ENCODE results near the gene HYAL4. TPM values are rescaled to one million over a fixed set of nuclear protein-coding genes. Genes with fewer than 3 reads are reported as not detected.

The HYAL4 gene
- polyA plus RNA-seq, 1 donor from 2014 or later = not detected

DNA sequence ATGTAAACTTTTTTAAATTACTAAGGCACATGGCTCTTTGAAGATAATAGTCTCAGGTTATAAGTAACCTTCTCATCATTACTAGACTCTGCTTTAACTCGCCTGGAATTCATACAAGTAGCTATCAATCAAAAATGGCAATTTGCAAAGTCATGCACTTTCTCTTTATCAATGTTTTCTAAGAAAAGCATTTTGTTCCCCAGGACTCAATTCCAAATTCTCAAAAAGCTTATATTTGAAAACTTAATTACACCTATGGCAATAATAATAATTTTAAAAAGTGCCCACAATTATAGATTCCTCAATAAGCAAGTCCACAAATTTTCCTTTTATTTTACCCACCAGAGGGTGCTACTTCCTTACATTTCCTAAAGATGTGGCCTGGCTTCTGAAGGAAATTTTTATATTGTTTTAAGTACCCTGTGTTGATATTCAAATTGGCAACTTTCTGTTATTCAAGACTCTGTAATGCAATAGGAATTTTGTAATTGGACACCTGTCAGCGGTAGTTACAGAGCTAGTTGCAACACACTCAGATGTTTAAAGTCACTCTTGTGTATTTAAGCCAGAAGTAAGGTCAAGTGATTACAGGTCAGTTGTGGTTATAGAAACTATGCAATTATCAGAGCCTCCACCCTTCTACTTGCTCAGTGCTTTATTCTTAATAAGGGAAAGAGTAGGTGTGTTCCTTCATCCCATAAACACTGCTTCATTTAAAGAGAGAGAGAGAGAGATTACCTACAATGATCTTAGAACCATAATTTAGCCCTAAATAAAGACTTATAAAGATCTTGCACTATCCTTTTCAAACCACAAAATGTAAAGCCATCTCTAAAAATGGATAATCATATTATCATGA, 47.1 kb upstream of the HYAL4 start:
- TF ChIP-seq EP300 (conservative IDR thresholded peaks at IDR 0.05; ENCODE audit: poor library complexity, severe bottlenecking) (no peak), MXI1 (conservative IDR thresholded peaks at IDR 0.05; ENCODE audit: poor library complexity, severe bottlenecking) (no peak), RAD21 (conservative IDR thresholded peaks at IDR 0.05) (peak; percentile 84), TAF1 (IDR thresholded peaks at IDR 0.05; ENCODE audit: low read depth) (no peak), EZH2 (IDR thresholded peaks at IDR 0.05; ENCODE audit: borderline replicate concordance, insufficient read depth, low read length, poor library complexity, severe bottlenecking) (no peak), POLR2AphosphoS5 (IDR thresholded peaks at IDR 0.05) (no peak), SMC3 (conservative IDR thresholded peaks at IDR 0.05; ENCODE audit: poor library complexity) (peak; percentile 88)
- TF ChIP-seq, protein P1, sequence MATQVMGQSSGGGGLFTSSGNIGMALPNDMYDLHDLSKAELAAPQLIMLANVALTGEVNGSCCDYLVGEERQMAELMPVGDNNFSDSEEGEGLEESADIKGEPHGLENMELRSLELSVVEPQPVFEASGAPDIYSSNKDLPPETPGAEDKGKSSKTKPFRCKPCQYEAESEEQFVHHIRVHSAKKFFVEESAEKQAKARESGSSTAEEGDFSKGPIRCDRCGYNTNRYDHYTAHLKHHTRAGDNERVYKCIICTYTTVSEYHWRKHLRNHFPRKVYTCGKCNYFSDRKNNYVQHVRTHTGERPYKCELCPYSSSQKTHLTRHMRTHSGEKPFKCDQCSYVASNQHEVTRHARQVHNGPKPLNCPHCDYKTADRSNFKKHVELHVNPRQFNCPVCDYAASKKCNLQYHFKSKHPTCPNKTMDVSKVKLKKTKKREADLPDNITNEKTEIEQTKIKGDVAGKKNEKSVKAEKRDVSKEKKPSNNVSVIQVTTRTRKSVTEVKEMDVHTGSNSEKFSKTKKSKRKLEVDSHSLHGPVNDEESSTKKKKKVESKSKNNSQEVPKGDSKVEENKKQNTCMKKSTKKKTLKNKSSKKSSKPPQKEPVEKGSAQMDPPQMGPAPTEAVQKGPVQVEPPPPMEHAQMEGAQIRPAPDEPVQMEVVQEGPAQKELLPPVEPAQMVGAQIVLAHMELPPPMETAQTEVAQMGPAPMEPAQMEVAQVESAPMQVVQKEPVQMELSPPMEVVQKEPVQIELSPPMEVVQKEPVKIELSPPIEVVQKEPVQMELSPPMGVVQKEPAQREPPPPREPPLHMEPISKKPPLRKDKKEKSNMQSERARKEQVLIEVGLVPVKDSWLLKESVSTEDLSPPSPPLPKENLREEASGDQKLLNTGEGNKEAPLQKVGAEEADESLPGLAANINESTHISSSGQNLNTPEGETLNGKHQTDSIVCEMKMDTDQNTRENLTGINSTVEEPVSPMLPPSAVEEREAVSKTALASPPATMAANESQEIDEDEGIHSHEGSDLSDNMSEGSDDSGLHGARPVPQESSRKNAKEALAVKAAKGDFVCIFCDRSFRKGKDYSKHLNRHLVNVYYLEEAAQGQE (IDR thresholded peaks at IDR 0.05; ENCODE audit: borderline replicate concordance) = no peak
- TF ChIP-seq, protein P2, sequence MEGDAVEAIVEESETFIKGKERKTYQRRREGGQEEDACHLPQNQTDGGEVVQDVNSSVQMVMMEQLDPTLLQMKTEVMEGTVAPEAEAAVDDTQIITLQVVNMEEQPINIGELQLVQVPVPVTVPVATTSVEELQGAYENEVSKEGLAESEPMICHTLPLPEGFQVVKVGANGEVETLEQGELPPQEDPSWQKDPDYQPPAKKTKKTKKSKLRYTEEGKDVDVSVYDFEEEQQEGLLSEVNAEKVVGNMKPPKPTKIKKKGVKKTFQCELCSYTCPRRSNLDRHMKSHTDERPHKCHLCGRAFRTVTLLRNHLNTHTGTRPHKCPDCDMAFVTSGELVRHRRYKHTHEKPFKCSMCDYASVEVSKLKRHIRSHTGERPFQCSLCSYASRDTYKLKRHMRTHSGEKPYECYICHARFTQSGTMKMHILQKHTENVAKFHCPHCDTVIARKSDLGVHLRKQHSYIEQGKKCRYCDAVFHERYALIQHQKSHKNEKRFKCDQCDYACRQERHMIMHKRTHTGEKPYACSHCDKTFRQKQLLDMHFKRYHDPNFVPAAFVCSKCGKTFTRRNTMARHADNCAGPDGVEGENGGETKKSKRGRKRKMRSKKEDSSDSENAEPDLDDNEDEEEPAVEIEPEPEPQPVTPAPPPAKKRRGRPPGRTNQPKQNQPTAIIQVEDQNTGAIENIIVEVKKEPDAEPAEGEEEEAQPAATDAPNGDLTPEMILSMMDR (IDR thresholded peaks at IDR 0.05; ENCODE audit: poor library complexity, severe bottlenecking) = peak; percentile 77
- no peaks in the 10 kb centered on the region for H3K79me2 ChIP-seq (replicated peaks; ENCODE audit: insufficient read depth, low read length)
- H2AFZ ChIP-seq (ENCODE audit: low read depth, low read length) = no peak overlapping the region
- no peaks in the 10 kb centered on the region for H3F3A ChIP-seq (ENCODE audit: insufficient read depth, low read length, poor library complexity, severe bottlenecking)
- H3K36me3 ChIP-seq (ENCODE audit: insufficient read depth, low read length) = no peaks in the 10 kb centered on the region
- no peak overlapping the region for H3K4me2 ChIP-seq (ENCODE audit: low read length)
- H3K27me3 ChIP-seq (ENCODE audit: insufficient read depth, low read depth, low read length) = no peaks in the 10 kb centered on the region
- H3K9me3 ChIP-seq (ENCODE audit: low read length) = no peaks in the 10 kb centered on the region
- H3K9ac ChIP-seq (ENCODE audit: low read length) = no peak overlapping the region
- no peak overlapping the region for H3K27ac ChIP-seq (ENCODE audit: low read length)
- no peak overlapping the region for H3K4me3 ChIP-seq (ENCODE audit: low read length)
- no peaks in the 10 kb centered on the region for H3K9me2 ChIP-seq (ENCODE audit: insufficient read depth, low read length)
- H4K20me1 ChIP-seq (ENCODE audit: insufficient read depth) = no peaks in the 10 kb centered on the region

DNA sequence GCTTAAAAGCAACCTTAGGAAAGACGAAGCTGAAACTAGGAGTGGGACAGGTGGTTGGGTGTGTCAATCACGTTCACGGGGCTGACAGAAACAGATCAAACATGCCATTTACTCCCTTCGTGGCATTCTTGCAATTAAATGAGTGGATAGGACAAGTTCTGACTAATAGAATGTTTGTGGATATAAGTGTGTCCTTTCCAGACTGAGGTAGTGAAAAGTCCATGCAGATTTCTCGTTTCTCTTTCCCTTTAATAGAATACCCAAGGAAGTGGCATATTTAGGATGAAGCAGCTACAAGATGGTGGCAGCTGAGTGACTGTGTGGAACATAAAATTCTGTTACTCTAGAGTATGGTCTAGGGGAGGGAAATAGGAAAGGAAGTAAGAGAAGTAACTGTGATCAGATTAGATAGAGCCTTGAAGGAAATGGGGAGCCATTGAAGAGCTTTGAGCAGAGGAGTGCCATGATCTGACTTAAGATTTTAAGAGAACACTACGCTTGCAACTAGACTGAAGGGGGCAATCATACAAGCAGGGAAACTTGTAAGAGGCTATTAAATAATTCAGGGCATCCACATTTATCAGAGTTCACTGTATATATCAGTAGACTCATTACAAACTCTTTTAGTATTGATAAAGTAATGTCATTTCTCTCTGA, 46.3 kb upstream of the HYAL4 start:
- TF ChIP-seq, protein P2 (IDR thresholded peaks at IDR 0.05; ENCODE audit: poor library complexity, severe bottlenecking) = no peak
- TF ChIP-seq EP300 (conservative IDR thresholded peaks at IDR 0.05; ENCODE audit: poor library complexity, severe bottlenecking) (no peak), MXI1 (conservative IDR thresholded peaks at IDR 0.05; ENCODE audit: poor library complexity, severe bottlenecking) (no peak), SMC3 (conservative IDR thresholded peaks at IDR 0.05; ENCODE audit: poor library complexity) (no peak)
- Histone ChIP-seq H3K79me2 (replicated peaks; ENCODE audit: insufficient read depth, low read length) (no peaks in the 10 kb centered on the region), H3F3A (ENCODE audit: insufficient read depth, low read length, poor library complexity, severe bottlenecking) (no peaks in the 10 kb centered on the region), H3K36me3 (ENCODE audit: insufficient read depth, low read length) (no peaks in the 10 kb centered on the region), H3K4me3 (ENCODE audit: low read length) (no peak overlapping the region), H3K27ac (ENCODE audit: low read length) (no peak overlapping the region), H2AFZ (ENCODE audit: low read depth, low read length) (no peak overlapping the region), H3K27me3 (ENCODE audit: insufficient read depth, low read depth, low read length) (no peaks in the 10 kb centered on the region), H3K9me2 (ENCODE audit: insufficient read depth, low read length) (no peaks in the 10 kb centered on the region), H3K4me2 (ENCODE audit: low read length) (no peak overlapping the region), H3K9ac (ENCODE audit: low read length) (no peak overlapping the region), H3K9me3 (ENCODE audit: low read length) (no peaks in the 10 kb centered on the region), H4K20me1 (ENCODE audit: insufficient read depth) (no peaks in the 10 kb centered on the region)
